HG03469 (cell line): ENCODE measurements around the gene ARHGEF2.
"Not testable (repeated sequence)": the region's sequence is repeated elsewhere in the genome, so short reads cannot be mapped to it uniquely, and the experiment has no call there.

Experiments
- ATAC-seq: cut with Tn5 transposase; IDR thresholded peaks from one replicate; pipeline ENCODE4 v1.9.1; 2021; ENCODE audit warnings: mild to moderate bottlenecking, moderate library complexity, moderate number of reproducible peaks; ENCODE audit not compliant: unreplicated experiment

The ARHGEF2 gene

GRCh38 chr1:155946633-155947219 is 31.6 kb downstream of the ARHGEF2 start:
- no peak for ATAC-seq

DNA sequence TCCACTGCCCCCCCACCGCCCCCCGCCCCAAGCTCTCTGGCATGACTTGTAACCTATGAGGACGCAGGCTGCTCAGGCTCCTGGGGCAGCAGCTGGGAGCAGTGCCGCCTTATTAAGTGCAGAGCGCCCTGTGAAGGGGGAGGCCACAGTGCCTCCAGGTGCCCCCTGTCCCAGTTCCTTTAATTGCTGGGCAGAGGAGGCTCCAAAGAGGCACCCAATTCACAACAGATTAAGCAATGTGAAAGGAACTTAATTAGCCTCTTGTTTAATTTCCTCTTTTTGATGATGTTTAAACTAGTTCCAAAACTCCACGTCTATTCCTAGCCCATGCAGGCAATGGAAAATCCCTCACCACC is 33.9 kb downstream of the ARHGEF2 start:
- ATAC-seq: no peak

- no peak for ATAC-seq
Measured at GRCh38 chr1:155942578-155943141, 35.7 kb downstream of the ARHGEF2 start.

DNA sequence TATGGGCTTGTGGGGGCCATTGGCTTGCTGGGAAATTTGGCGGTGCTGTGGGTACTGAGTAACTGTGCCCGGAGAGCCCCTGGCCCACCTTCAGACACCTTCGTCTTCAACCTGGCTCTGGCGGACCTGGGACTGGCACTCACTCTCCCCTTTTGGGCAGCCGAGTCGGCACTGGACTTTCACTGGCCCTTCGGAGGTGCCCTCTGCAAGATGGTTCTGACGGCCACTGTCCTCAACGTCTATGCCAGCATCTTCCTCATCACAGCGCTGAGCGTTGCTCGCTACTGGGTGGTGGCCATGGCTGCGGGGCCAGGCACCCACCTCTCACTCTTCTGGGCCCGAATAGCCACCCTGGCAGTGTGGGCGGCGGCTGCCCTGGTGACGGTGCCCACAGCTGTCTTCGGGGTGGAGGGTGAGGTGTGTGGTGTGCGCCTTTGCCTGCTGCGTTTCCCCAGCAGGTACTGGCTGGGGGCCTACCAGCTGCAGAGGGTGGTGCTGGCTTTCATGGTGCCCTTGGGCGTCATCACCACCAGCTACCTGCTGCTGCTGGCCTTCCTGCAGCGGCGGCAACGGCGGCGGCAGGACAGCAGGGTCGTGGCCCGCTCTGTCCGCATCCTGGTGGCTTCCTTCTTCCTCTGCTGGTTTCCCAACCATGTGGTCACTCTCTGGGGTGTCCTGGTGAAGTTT is 36.4 kb downstream of the ARHGEF2 start:
- no peak for ATAC-seq

GRCh38 chr1:155940993-155941844 is 37.1 kb downstream of the ARHGEF2 start, which contains the start of gene RXFP4:
Gene RXFP4 (plus strand): TSS chr1:155941638. CDS start chr1:155941710, 72 bp downstream.
- no peak for ATAC-seq

GRCh38 chr1:155940482-155940992 is 37.8 kb downstream of the ARHGEF2 start:
- ATAC-seq: no peak

GRCh38 chr1:155938220-155938627 is 40.1 kb downstream of the ARHGEF2 start:
- no peak for ATAC-seq

DNA sequence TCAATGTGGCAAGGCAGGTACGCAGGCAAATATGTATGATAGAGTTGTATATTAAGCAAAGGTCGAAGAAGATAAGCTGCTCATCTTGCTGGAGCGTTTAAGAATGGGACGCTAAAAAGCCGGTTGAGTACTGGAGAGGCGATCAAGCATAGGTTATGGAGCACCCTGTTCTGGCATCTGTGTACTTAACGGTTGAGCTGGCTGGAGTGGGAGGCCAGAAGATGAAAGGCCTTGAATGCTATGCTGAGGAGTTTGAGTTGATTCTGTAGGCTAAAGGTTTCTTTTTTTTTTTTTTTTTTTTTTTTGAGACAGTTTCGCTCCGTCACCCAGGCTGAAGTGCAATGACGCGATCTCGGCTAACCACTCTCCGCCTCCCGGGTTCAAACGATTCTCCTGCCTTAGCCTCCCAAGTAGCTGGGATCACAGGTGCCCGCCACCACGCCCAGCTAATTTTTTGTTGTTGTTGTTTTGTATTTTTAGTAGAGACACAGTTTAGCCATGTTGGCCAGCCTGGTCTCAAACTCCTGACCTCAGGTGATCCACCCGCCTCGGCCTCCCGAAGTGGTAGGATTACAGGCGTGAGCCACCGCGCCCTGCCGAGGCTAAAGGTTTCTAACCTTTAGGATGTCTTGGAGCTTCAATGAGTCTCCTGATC is 43.3 kb downstream of the ARHGEF2 start:
- no peak for ATAC-seq

DNA sequence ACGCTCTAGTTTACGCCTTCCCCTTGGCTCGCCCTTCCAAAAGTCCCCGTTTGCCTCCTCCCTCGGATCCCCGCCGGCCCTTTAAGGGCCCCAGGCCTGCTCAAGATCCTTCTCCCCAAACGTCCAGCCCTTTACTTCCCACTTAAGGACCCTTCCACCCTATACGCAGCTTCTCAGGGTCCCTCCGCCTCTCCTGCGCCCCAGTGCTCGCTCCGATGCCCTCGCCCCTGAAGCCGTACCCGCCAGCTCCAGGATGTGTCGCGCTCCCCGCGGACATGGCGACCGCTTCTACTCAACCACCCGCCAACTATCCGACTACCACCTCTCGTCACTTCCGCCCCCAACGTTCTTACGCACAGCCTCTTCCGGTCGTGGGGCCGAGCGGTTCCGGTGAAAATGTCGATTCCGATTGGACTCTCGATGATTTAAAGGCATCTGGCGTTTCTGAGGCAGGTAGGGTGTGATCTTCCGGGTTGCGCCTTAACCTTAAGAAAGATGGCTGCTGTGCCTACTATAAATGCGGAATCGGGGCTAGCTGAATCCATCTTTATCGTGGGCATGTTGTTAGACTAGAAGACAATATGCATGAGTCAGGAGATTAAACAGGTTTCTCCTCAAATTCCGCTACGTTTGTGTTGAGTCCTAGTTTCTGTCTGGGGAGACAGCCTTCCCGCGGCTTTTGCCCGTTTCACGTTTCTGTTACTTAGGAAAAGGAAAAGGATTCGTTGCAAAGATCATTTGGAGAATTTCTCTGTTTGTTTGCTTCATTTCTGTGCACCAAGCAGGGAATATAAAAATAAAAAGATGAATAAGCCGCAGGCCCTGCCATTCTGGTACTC is 44.0 kb downstream of the ARHGEF2 start, which contains the start of gene KHDC4:
KHDC4 (minus strand) TSS at position 317 of the 839 bp plus-strand sequence; CDS start at position 277, 40 bp downstream.
- peak; percentile 65 for ATAC-seq

GRCh38 chr1:155933591-155934096 is 44.7 kb downstream of the ARHGEF2 start:
- ATAC-seq: no peak

- no peak for ATAC-seq
Measured at GRCh38 chr1:155932487-155932886, 45.9 kb downstream of the ARHGEF2 start.

DNA sequence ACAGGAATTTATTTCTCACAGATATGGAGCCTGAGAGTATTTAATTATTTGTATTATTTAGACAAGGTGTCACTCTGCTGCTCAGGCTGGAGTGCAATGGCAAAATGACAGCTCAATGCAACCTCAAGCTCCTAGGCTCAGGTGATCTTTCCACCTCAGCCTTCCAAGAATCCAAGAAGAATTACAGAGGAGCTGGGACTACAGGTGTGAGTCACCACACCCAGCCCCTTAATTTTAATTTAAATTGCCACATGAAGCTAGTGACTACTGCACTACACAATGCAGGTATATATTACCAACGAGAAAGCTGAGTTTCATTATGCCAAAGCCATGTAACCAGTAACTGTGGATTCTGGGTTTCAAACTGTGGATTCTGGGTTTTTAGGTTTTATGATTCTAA is 46.3 kb downstream of the ARHGEF2 start:
- ATAC-seq: no peak

- no peak for ATAC-seq
Measured at GRCh38 chr1:155931332-155932038, 46.9 kb downstream of the ARHGEF2 start.

- not testable (repeated sequence) for ATAC-seq
Measured at GRCh38 chr1:155930725-155931124, 47.6 kb downstream of the ARHGEF2 start.

GRCh38 chr1:155929057-155929456 is 49.3 kb downstream of the ARHGEF2 start:
- ATAC-seq: no peak

GRCh38 chr1:155925506-155925905 is 52.8 kb downstream of the ARHGEF2 start:
- ATAC-seq: no peak

GRCh38 chr1:155920717-155921116 is 57.6 kb downstream of the ARHGEF2 start:
- no peak for ATAC-seq

DNA sequence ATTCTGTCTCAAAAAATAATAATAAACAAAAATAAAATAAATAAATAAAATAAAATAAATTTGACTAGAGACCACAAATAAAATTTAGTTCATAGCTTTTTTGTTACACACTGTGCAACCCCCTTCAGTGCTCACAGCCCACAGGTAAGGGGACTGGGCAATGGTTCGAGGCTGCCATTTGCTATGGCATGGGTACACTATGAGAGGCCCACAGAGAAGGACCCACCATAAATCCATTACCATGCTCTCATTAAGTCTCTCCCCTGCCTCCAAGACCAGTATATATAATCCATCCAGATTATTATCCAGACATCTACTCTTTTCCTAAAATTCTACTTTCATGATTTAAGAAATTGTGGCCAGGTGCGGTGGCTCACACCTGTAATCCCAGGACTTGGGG is 58.5 kb downstream of the ARHGEF2 start:
- no peak for ATAC-seq

GRCh38 chr1:155918660-155919059 is 59.7 kb downstream of the ARHGEF2 start:
- no peak for ATAC-seq
